OCI-LY1 (cell line): Measurements from ENCODE around the gene TIMM29.

Experiments
- H2AFZ ChIP-seq: fragments of 200-600 bp; sonication (generic), shearing (Covaris generic); 2 replicates; pipeline ENCODE4 v1.6.0; 2014; ENCODE audit warnings: antibody characterized with exemption, mild to moderate bottlenecking, low read length
- H3F3A ChIP-seq: fragments of 200-600 bp; sonication (generic), shearing (Covaris generic); 2 replicates; pipeline ENCODE4 v1.6.0; 2014; ENCODE audit warnings: mild to moderate bottlenecking, antibody characterized with exemption, low read length, moderate library complexity; ENCODE audit not compliant: insufficient read depth
- H3K27ac ChIP-seq: fragments of 200-600 bp; sonication (generic); 2 replicates; pipeline ENCODE4 v1.5.1; 2014; ENCODE audit warnings: low read length, mixed run types, mild to moderate bottlenecking, low read depth; ENCODE audit not compliant: poor library complexity, severe bottlenecking
- H3K27me3 ChIP-seq: fragments of 200-600 bp; sonication (generic); 2 replicates; pipeline ENCODE4 v1.6.0; 2014; ENCODE audit warnings: antibody characterized with exemption, mild to moderate bottlenecking, low read length, moderate library complexity; ENCODE audit not compliant: insufficient read depth
- H3K36me3 ChIP-seq: fragments of 200-600 bp; sonication (generic); 2 replicates; pipeline ENCODE4 v1.6.1; 2014; ENCODE audit warnings: mild to moderate bottlenecking, antibody characterized with exemption, low read length, moderate library complexity, mixed read lengths; ENCODE audit not compliant: insufficient read depth
- H3K4me1 ChIP-seq: fragments of 200-600 bp; sonication (generic); 2 replicates; pipeline ENCODE4 v1.5.1; 2014; ENCODE audit warnings: mild to moderate bottlenecking, low read length, moderate library complexity; ENCODE audit not compliant: insufficient read depth, severe bottlenecking
- H3K4me2 ChIP-seq: fragments of 200-600 bp; sonication (generic), shearing (Covaris generic); 2 replicates; pipeline ENCODE4 v1.6.1; 2014; ENCODE audit warnings: low read length
- H3K4me3 ChIP-seq: fragments of 200-600 bp; sonication (generic); 2 replicates; pipeline ENCODE4 v1.5.1; 2014; ENCODE audit warnings: low read length, low read depth, mild to moderate bottlenecking, mixed read lengths; ENCODE audit not compliant: poor library complexity, severe bottlenecking
- H3K79me2 ChIP-seq: fragments of 200-600 bp; shearing (Covaris generic); 2 replicates; pipeline ENCODE4 v1.6.1; 2016; ENCODE audit warnings: mixed run types, low read length, mixed read lengths; ENCODE audit not compliant: insufficient read depth
- H3K9ac ChIP-seq: fragments of 200-600 bp; sonication (generic), shearing (Covaris generic); 2 replicates; pipeline ENCODE4 v1.6.1; 2014; ENCODE audit warnings: mild to moderate bottlenecking, low read length, mixed read lengths
- H3K9me2 ChIP-seq: fragments of 200-600 bp; sonication (generic), shearing (Covaris generic); 2 replicates; pipeline ENCODE4 v1.6.1; 2014; ENCODE audit warnings: low read depth, mild to moderate bottlenecking, low read length, mixed read lengths
- H3K9me3 ChIP-seq: fragments of 200-600 bp; shearing (Covaris generic); 2 replicates; pipeline ENCODE4 v1.6.1; 2014; ENCODE audit warnings: low read length, mixed read lengths
- H4K20me1 ChIP-seq: fragments of 200-600 bp; sonication (generic), shearing (Covaris generic); 2 replicates; pipeline ENCODE4 v1.6.0; 2016; ENCODE audit warnings: mild to moderate bottlenecking, low read length; ENCODE audit not compliant: insufficient read depth
- CTCF ChIP-seq: fragments of 200-600 bp; sonication (generic), shearing (Covaris generic); IDR thresholded peaks from 2 replicates; pipeline ENCODE4 v1.5.1; 2017; ENCODE audit warnings: mild to moderate bottlenecking, antibody characterized with exemption, low read length, moderate library complexity, mixed read lengths
- EZH2 ChIP-seq: fragments of 200-600 bp; sonication (generic), shearing (Covaris generic); IDR thresholded peaks from 2 replicates; pipeline ENCODE4 v1.8.0; 2017; ENCODE audit warnings: borderline replicate concordance, mixed run types, mild to moderate bottlenecking, antibody characterized with exemption, low read length, moderate library complexity, mixed read lengths

The TIMM29 gene

GRCh38 chr19:10960314-10961072, 31.9 kb downstream of the TIMM29 start, which contains the start of gene SMARCA4:
TSS of gene SMARCA4 (plus strand) at chr19:10961030. CDS start at chr19:10984152, 23,122 bp downstream.
- Histone ChIP-seq H3K79me2 (peaks cover 42% of the 10 kb centered on the region), H3K27ac (peak within 1 kb of the TSS; percentile 98), H3K9me3 (no peaks in the 10 kb centered on the region), H3K4me3 (peak within 1 kb of the TSS; percentile 89), H2AFZ (no peak within 1 kb of the TSS), H3K9ac (peak within 1 kb of the TSS; percentile 96), H3K36me3 (peaks cover 15% of the 10 kb centered on the region), H3F3A (no peaks in the 10 kb centered on the region), H3K9me2 (no peaks in the 10 kb centered on the region), H3K27me3 (no peaks in the 10 kb centered on the region), H4K20me1 (no peaks in the 10 kb centered on the region), H3K4me2 (peak within 1 kb of the TSS; percentile 71), H3K4me1 (peaks cover 37% of the 10 kb centered on the region)
- TF ChIP-seq CTCF (no peak), EZH2 (no peak)

GRCh38 chr19:10961073-10961860, 32.7 kb downstream of the TIMM29 start:
- TF ChIP-seq CTCF (no peak), EZH2 (no peak)
- Histone ChIP-seq H3K9me3 (no peaks in the 10 kb centered on the region), H3K79me2 (peaks cover 50% of the 10 kb centered on the region), H3K9ac (peak overlapping the region; percentile 96), H3K4me3 (peak overlapping the region; percentile 89), H3K27me3 (no peaks in the 10 kb centered on the region), H2AFZ (no peak overlapping the region), H3F3A (no peaks in the 10 kb centered on the region), H3K4me2 (peak overlapping the region; percentile 65), H3K9me2 (no peaks in the 10 kb centered on the region), H4K20me1 (no peaks in the 10 kb centered on the region), H3K27ac (peak overlapping the region; percentile 98), H3K4me1 (peaks cover 45% of the 10 kb centered on the region), H3K36me3 (peaks cover 19% of the 10 kb centered on the region)

- H4K20me1 ChIP-seq, result no peaks in the 10 kb centered on the region
- H2AFZ ChIP-seq, result no peak overlapping the region
- H3K4me3 ChIP-seq, result peak overlapping the region; percentile 89
- peaks cover 19% of the 10 kb centered on the region for H3K36me3 ChIP-seq
- H3K9me3 ChIP-seq, result no peaks in the 10 kb centered on the region
- no peaks in the 10 kb centered on the region for H3F3A ChIP-seq
- H3K4me2 ChIP-seq, result peak overlapping the region; percentile 65
- TF ChIP-seq CTCF, result no peak
- TF ChIP-seq EZH2, result no peak
- peaks cover 59% of the 10 kb centered on the region for H3K4me1 ChIP-seq
- peak overlapping the region; percentile 96 for H3K9ac ChIP-seq
- no peaks in the 10 kb centered on the region for H3K9me2 ChIP-seq
- H3K79me2 ChIP-seq, result peaks cover 63% of the 10 kb centered on the region
- H3K27ac ChIP-seq, result peak overlapping the region; percentile 98
- no peaks in the 10 kb centered on the region for H3K27me3 ChIP-seq
Observed at GRCh38 chr19:10962863-10963262, 34.3 kb downstream of the TIMM29 start.
